HepG2 (cell line): Measurements from ENCODE around the gene SEMA5B. TPM values are rescaled to one million over a fixed set of nuclear protein-coding genes. Genes with fewer than 3 reads are reported as not detected.
A peak's percentile ranks its signal among the peaks of the same experiment; 100 is the strongest.

Experiments used
- ATF6 ChIP-seq: sonication (generic); formaldehyde crosslinking; conservative IDR thresholded peaks from 2 replicates; pipeline ENCODE4 v1.4.0; 2020; ENCODE audit warnings: missing genetic modification reagents
- DDIT3 ChIP-seq: sonication (generic); formaldehyde crosslinking; IDR thresholded peaks from 2 replicates; pipeline ENCODE4 v1.4.0; 2020; ENCODE audit warnings: mild to moderate bottlenecking, missing genetic modification reagents
- KMT2A ChIP-seq: sonication (generic); formaldehyde crosslinking; IDR thresholded peaks from 2 replicates; pipeline ENCODE4 v1.4.0; 2020; ENCODE audit warnings: missing genetic modification reagents
- SIN3B ChIP-seq: fragments of 150-350 bp; IDR thresholded peaks from 2 replicates; pipeline ENCODE4 v1.6.1; 2014; ENCODE audit warnings: low read length
- ZBTB7B ChIP-seq: sonication (generic); formaldehyde crosslinking; IDR thresholded peaks from 2 replicates; pipeline ENCODE4 v1.4.0; 2020; ENCODE audit warnings: missing genetic modification reagents
- ZFP90 ChIP-seq: sonication (generic); formaldehyde crosslinking; IDR thresholded peaks from 2 replicates; pipeline ENCODE4 v1.8.0; 2022; ENCODE audit warnings: missing genetic modification reagents, mild to moderate bottlenecking, inconsistent platforms, borderline replicate concordance
- ZNF441 ChIP-seq: sonication (generic); formaldehyde crosslinking; IDR thresholded peaks from 2 replicates; pipeline ENCODE4 v1.7.0; 2021; ENCODE audit warnings: missing genetic modification reagents, borderline replicate concordance
- ZNF510 ChIP-seq: sonication (generic); formaldehyde crosslinking; IDR thresholded peaks from 2 replicates; pipeline ENCODE4 v1.4.0; 2020; ENCODE audit warnings: low read depth, mild to moderate bottlenecking, missing genetic modification reagents
- ZNF720 ChIP-seq: sonication (generic); formaldehyde crosslinking; IDR thresholded peaks from 2 replicates; pipeline ENCODE4 v1.4.0; 2020; ENCODE audit warnings: missing genetic modification reagents
- polyA plus RNA-seq, 8 experiments: library from polyadenylated mRNA; depleted of rRNA in 3 of 8; stranded (reverse) in 7 of 8; unstranded in 1 of 8; fragments of >200 nt; fragmentation: Illumina TruSeq in 4 of 8; extraction: Trizol in 4 of 8; gene quantifications; 2 replicates each; pipeline versions ENCODE4 v1.2.1 to v1.2.3, GENCODE V29; 2011 to 2016; ENCODE audit warnings: low read depth in 4 of 8, missing spikeins in 1 of 8, mixed read lengths in 1 of 8; ENCODE audit not compliant: insufficient read depth in 1 of 8
- total RNA-seq, 5 experiments: library from RNA; depleted of rRNA; stranded (reverse); fragments of >200 nt; fragmentation: Illumina TruSeq; extraction: Trizol; gene quantifications; 2 replicates each; pipeline ENCODE4 v1.2.3, GENCODE V29; 2016; ENCODE audit warnings: low read depth in 1 of 5
- TF ChIP-seq, protein P1 (sequence below): sonication (generic); formaldehyde crosslinking; IDR thresholded peaks from 2 replicates; pipeline ENCODE4 v1.8.0; 2022; ENCODE audit warnings: mild to moderate bottlenecking, missing genetic modification reagents, moderate library complexity
- TF ChIP-seq, protein P2 (sequence below): sonication (generic); formaldehyde crosslinking; IDR thresholded peaks from 2 replicates; pipeline ENCODE4 v1.5.0; 2020; ENCODE audit warnings: mild to moderate bottlenecking, missing genetic modification reagents, moderate library complexity
- TF ChIP-seq, protein P3 (sequence below): sonication (generic); formaldehyde crosslinking; IDR thresholded peaks from 2 replicates; pipeline ENCODE4 v1.4.0; 2020; ENCODE audit warnings: mild to moderate bottlenecking, missing genetic modification reagents

SEMA5B gene
- total and polyA plus RNA-seq, 2 of the 13 experiments (the other 11 are each of a cell fraction or from before 2014, with no cell fraction given): not detected

DNA sequence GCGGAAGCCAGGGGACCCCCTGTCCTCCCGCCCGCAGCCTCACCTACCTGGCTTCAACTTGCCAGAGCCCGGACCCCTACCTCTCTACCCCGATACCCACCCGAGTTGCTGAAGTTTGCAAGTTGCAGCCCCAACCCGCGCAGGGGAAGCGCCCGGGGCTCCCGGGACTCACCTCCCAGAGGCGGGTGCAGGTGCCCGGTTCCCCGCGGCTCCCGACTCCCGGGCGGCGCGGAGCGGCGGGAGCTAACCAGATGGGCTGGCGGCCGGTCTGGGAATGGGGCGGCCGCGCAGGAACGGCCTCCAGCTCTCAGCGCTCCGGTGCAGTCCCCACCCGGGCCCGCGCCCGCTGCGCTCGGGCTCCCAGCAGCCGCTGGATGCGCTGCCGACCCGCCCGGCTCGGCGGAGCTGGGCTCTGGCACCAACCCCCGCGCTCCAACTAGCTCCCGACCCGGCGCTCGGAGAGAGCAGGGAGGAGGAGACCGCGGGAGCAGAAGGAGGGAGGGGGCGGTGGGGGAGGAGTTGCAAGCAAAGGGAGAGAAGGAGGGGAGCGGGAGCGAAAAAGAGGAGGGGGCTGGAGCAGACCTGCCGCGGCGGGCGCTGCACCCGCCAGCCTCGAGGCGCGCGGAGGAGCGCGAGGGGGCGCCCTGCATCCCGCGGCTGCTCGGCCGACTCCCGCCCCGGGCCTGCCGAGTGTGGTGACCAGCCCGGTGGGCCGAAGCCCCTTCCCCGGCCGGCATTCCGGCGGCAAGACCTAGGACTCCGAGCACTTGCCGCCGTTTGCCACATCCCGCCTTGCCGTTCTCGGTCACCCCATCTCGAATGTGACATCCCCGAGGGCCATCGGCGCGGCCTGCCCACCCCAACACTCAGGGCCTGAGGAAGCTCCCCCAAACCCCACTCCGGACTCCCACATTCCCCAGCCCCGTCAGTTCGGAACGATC is at the start of gene SEMA5B (continued):
- TF ChIP-seq ATF6 (no peak), SIN3B (no peak), ZNF510 (CRISPR knock-in tag) (no peak), ZNF720 (CRISPR knock-in tag) (no peak), KMT2A (CRISPR knock-in tag) (0 out of 2 replicates have a peak, but pooled peaks have one; percentile 18), ZBTB7B (CRISPR knock-in tag) (0 out of 2 replicates have a peak, but pooled peaks have one; percentile 1), ZNF441 (CRISPR knock-in tag) (0 out of 2 replicates have a peak, but pooled peaks have one; percentile 21), DDIT3 (CRISPR knock-in tag) (no peak), ZFP90 (CRISPR knock-in tag) (0 out of 2 replicates have a peak, but pooled peaks have one; percentile 18)
- TF ChIP-seq, protein P1, sequence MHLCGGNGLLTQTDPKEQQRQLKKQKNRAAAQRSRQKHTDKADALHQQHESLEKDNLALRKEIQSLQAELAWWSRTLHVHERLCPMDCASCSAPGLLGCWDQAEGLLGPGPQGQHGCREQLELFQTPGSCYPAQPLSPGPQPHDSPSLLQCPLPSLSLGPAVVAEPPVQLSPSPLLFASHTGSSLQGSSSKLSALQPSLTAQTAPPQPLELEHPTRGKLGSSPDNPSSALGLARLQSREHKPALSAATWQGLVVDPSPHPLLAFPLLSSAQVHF (CRISPR knock-in tag): no peak
- TF ChIP-seq, protein P2, sequence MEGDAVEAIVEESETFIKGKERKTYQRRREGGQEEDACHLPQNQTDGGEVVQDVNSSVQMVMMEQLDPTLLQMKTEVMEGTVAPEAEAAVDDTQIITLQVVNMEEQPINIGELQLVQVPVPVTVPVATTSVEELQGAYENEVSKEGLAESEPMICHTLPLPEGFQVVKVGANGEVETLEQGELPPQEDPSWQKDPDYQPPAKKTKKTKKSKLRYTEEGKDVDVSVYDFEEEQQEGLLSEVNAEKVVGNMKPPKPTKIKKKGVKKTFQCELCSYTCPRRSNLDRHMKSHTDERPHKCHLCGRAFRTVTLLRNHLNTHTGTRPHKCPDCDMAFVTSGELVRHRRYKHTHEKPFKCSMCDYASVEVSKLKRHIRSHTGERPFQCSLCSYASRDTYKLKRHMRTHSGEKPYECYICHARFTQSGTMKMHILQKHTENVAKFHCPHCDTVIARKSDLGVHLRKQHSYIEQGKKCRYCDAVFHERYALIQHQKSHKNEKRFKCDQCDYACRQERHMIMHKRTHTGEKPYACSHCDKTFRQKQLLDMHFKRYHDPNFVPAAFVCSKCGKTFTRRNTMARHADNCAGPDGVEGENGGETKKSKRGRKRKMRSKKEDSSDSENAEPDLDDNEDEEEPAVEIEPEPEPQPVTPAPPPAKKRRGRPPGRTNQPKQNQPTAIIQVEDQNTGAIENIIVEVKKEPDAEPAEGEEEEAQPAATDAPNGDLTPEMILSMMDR (CRISPR knock-in tag): peak; percentile 63; the same call in 1 of the 2 replicates
- TF ChIP-seq, protein P3, sequence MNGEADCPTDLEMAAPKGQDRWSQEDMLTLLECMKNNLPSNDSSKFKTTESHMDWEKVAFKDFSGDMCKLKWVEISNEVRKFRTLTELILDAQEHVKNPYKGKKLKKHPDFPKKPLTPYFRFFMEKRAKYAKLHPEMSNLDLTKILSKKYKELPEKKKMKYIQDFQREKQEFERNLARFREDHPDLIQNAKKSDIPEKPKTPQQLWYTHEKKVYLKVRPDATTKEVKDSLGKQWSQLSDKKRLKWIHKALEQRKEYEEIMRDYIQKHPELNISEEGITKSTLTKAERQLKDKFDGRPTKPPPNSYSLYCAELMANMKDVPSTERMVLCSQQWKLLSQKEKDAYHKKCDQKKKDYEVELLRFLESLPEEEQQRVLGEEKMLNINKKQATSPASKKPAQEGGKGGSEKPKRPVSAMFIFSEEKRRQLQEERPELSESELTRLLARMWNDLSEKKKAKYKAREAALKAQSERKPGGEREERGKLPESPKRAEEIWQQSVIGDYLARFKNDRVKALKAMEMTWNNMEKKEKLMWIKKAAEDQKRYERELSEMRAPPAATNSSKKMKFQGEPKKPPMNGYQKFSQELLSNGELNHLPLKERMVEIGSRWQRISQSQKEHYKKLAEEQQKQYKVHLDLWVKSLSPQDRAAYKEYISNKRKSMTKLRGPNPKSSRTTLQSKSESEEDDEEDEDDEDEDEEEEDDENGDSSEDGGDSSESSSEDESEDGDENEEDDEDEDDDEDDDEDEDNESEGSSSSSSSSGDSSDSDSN (CRISPR knock-in tag): peak; percentile 35
